ENCODE data around the gene ARIH2.
"Not testable (repeated sequence)": the region's sequence is repeated elsewhere in the genome, so short reads cannot be mapped to it uniquely, and the experiment has no call there.

Gene ARIH2

DNA sequence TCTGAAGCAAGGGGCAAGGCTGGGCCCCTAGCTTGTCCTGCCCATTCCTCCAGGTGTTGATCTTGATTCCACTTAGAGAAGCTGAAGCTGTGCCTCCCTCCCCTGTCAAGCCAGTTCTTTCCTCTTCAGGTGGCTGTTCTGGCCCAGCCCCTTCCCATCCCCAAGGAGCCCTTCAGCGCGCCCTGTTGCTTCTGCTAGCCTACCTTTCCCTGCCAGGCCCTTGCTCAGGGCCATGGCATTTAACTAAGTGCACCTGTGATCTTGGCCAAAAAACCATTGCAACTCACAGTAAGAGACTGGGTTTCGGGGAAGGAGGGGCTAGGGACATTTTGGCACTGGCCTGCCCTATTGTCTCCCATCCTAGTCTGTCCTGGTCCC lies 86.7 kb downstream of the ARIH2 start:
- no peak for DNase-seq (ENCODE audit: low spot score)
- in situ Hi-C loops (cut with MboI; ENCODE audit: low pct_unique_long_range_greater_than_20kb, low sequenced_read_pairs, unreplicated experiment) = no loop called here
- TF ChIP-seq, protein P1, sequence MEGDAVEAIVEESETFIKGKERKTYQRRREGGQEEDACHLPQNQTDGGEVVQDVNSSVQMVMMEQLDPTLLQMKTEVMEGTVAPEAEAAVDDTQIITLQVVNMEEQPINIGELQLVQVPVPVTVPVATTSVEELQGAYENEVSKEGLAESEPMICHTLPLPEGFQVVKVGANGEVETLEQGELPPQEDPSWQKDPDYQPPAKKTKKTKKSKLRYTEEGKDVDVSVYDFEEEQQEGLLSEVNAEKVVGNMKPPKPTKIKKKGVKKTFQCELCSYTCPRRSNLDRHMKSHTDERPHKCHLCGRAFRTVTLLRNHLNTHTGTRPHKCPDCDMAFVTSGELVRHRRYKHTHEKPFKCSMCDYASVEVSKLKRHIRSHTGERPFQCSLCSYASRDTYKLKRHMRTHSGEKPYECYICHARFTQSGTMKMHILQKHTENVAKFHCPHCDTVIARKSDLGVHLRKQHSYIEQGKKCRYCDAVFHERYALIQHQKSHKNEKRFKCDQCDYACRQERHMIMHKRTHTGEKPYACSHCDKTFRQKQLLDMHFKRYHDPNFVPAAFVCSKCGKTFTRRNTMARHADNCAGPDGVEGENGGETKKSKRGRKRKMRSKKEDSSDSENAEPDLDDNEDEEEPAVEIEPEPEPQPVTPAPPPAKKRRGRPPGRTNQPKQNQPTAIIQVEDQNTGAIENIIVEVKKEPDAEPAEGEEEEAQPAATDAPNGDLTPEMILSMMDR (IDR thresholded peaks at IDR 0.05; ENCODE audit: extremely low read depth, insufficient read depth, missing control alignments) = no peak

DNA sequence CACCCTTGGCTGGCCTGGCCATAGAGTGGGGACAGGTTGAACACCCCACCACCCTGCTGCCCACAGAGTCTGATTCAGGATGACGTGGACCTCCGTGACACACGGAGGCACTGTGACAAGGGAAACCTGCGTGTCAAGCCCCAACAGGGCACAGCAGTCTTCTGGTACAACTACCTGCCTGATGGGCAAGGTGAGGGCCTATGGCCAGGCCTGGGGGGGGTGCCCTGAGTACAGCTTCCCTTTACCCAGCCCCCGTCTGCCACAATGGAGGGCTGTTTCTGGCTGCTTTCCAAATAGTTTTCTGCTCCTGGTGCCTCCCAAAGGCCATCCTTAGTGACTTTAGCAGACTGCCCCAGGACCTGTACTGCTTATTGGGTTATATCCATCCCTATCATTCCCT lies 87.4 kb downstream of the ARIH2 start:
- TF ChIP-seq, protein P1 (IDR thresholded peaks at IDR 0.05; ENCODE audit: extremely low read depth, insufficient read depth, missing control alignments) = no peak
- DNase-seq (ENCODE audit: low spot score) = no peak
- in situ Hi-C loops (cut with MboI; ENCODE audit: low pct_unique_long_range_greater_than_20kb, low sequenced_read_pairs, unreplicated experiment) = no loop called here

DNA sequence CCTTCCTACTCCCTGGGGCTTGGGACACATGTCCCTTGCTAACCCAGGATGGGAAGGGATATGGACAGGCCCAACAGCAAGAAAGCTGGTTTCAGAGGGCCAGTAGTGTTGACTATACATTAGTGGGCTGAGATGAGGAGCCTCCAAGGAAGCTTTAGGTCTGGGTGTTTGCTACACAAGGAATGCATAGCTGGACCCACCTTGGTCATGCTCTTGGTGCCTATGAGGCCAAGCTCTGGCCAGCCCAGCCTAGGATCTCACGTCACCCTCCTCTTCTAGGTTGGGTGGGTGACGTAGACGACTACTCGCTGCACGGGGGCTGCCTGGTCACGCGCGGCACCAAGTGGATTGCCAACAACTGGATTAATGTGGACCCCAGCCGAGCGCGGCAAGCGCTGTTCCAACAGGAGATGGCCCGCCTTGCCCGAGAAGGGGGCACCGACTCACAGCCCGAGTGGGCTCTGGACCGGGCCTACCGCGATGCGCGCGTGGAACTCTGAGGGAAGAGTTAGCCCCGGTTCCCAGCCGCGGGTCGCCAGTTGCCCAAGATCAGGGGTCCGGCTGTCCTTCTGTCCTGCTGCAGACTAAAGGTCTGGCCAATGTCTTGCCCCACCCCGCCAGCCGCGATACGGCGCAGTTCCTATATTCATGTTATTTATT lies 87.9 kb downstream of the ARIH2 start:
- in situ Hi-C loops (cut with MboI; ENCODE audit: low pct_unique_long_range_greater_than_20kb, low sequenced_read_pairs, unreplicated experiment) = no loop called here
- TF ChIP-seq, protein P1 (IDR thresholded peaks at IDR 0.05; ENCODE audit: extremely low read depth, insufficient read depth, missing control alignments) = no peak
- DNase-seq (ENCODE audit: low spot score) = no peak

DNA sequence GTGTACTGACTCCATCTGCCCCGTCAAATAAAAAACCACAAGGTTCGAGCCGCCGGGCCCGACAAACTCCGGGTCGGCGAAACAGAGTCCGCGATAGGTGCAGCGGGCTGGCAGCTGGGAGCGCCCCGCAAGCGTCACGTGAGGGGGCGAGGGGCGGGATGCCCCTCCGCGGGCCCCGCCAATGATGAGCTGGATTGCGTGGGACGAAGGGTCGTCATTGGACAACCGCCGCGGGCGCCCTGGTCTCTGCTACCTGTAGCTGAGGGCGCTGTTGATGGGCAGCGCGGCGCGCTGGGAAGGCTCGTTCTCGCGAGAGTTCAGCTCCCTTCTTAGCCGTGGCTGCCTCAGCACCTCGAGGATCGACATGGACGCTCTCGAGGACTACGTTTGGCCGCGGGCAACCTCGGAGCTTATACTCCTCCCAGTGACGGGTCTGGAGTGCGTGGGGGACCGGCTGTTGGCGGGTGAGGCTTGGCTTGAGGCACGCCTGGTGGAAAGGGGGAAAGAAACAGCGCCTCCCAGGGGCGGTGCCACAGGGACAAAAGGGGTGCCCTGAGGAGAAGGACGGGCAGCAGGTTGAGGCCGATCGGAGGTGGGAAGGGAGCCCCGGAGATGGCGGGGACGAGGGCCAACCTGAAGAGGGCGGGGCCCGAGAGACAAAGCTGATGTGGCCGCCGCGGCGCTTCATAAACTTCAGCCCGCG lies 88.6 kb downstream of the ARIH2 start, which contains the start of gene WDR6:
Gene WDR6, plus strand, starts transcription at position 324 of the 703 bp plus-strand sequence. Its CDS starts 41 bp downstream, at position 365.
- TF ChIP-seq, protein P1 (IDR thresholded peaks at IDR 0.05; ENCODE audit: extremely low read depth, insufficient read depth, missing control alignments) = peak; percentile 42
- peak; percentile 98 for DNase-seq (ENCODE audit: low spot score)
- in situ Hi-C loops (cut with MboI; ENCODE audit: low pct_unique_long_range_greater_than_20kb, low sequenced_read_pairs, unreplicated experiment) = no loop called here

DNA sequence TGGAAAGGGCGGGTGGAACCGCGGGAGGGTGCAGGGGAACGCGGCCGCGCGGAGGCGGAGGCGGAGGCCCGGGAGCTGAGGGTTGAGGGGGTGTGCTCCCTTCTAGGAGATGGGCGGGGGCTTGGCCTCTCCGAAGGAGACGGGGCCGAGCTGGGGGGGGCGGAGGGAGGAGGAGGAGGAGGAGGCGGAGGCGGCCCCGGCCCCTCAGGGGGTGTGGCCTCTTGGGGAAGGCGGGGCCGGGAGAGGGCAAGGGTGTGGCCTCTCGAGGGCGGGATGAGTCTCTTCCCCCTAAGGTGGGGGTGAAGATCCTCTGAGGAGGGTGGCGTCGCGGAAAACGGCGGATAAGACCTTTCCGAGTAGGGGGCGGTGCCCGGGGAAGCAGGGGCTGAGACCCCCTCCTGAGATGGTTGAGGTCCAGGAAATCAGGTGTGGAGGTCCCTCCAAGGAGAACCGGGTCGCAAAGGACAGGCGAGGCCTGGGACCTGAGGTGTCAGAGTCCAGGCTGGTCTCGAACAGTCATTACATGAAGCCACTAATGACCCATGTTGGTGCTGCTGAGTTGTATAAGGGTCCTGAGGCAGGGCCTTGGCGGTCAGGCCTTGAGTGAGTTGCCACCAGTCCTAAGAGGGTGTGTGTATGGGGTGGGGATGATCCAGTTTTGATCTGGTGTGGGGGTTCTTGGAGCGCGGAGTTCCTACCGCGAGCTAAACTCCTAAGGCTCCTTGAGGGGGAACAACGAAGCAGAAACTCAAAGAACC lies 89.3 kb downstream of the ARIH2 start:
- in situ Hi-C loops (cut with MboI; ENCODE audit: low pct_unique_long_range_greater_than_20kb, low sequenced_read_pairs, unreplicated experiment) = no loop called here
- peak; percentile 86 for DNase-seq (ENCODE audit: low spot score)
- TF ChIP-seq, protein P1 (IDR thresholded peaks at IDR 0.05; ENCODE audit: extremely low read depth, insufficient read depth, missing control alignments) = no peak

DNA sequence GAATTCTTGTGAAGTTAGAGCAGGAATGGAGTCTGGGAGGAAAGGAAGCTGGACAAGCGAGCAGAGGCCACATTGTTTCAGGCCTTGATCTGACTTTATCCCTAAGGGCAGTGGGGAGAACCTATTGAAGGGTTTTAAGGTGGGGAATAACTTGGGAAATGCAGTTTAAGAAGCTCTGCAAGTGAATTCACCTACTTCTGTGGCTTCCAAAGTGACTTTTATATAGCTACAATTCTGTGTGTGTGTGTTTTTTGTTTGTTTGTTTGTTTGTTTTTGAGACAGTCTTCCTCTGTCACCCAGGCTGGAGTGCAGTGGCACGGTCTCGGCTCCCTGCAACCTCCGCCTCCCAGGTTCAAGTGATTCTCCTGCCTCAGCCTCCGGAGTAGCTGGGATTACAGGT lies 90.0 kb downstream of the ARIH2 start:
- DNase-seq (ENCODE audit: low spot score); in situ Hi-C loops (cut with MboI; ENCODE audit: low pct_unique_long_range_greater_than_20kb, low sequenced_read_pairs, unreplicated experiment): not testable (repeated sequence)

DNA sequence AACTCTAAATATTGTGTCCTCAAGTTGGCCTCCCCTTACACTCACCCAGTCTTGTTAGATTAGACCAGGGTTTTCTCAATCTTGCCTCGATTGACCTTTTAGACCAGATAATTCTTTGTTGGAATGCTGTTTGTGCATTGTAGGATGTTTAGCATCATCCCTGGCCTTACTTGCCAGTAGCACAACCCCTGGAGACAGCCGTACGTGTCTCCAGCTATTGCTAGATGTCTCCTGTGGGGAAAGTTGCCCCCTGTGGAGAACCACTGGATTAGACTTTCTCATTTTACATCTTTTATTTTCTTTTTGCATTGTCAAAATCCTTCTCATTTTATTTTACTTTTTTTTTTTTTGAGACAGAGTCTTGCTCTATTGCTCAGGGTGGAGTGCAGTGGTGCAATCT lies 90.8 kb downstream of the ARIH2 start:
- TF ChIP-seq, protein P1 (IDR thresholded peaks at IDR 0.05; ENCODE audit: extremely low read depth, insufficient read depth, missing control alignments) = no peak
- in situ Hi-C loops (cut with MboI; ENCODE audit: low pct_unique_long_range_greater_than_20kb, low sequenced_read_pairs, unreplicated experiment) = no loop called here

More for the DNA sequence above, 90.8 kb downstream of the ARIH2 start:
- DNase-seq (ENCODE audit: low spot score) = no peak
